GM12892 (cell line): ENCODE data around the gene NELL1.

Experiments
- POLR2AphosphoS5 ChIP-seq: IDR thresholded peaks from 2 replicates; pipeline ENCODE4 v1.6.1; 2011; ENCODE audit warnings: low read depth, low read length, control low read depth
- TAF1 ChIP-seq: IDR thresholded peaks from 2 replicates; pipeline ENCODE4 v1.6.1; 2011; ENCODE audit warnings: low read depth, mild to moderate bottlenecking, control low read depth, low read length, borderline replicate concordance

DNA sequence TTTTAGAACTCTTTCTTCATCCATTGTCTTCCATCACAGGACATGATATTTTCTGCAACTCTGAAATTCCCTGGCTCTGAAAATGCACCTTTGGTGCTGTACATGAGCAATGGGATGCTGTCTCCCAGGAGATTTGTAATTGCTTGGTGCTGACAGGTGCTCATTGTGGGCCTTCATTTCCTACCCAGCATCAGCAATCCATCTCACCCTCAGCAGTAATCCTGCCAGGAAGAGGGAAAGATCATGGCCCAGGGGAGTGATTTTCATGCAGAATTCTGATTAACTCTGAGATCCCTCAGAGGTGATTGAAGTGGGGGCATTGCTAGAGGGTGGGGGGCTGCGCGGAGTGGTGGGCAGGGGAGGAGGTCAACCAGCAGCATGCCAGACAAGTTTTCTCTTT lies 651.7 kb downstream of the NELL1 start:
- TF ChIP-seq POLR2AphosphoS5: no peak
- no peak for TF ChIP-seq TAF1
